Measurements from ENCODE around the gene MRPL37. TPM values are rescaled to one million over a fixed set of nuclear protein-coding genes. Genes with fewer than 3 reads are reported as not detected.

The MRPL37 gene
- total RNA-seq, 2 experiments from 2014 or later = 107 to 126 TPM

DNA sequence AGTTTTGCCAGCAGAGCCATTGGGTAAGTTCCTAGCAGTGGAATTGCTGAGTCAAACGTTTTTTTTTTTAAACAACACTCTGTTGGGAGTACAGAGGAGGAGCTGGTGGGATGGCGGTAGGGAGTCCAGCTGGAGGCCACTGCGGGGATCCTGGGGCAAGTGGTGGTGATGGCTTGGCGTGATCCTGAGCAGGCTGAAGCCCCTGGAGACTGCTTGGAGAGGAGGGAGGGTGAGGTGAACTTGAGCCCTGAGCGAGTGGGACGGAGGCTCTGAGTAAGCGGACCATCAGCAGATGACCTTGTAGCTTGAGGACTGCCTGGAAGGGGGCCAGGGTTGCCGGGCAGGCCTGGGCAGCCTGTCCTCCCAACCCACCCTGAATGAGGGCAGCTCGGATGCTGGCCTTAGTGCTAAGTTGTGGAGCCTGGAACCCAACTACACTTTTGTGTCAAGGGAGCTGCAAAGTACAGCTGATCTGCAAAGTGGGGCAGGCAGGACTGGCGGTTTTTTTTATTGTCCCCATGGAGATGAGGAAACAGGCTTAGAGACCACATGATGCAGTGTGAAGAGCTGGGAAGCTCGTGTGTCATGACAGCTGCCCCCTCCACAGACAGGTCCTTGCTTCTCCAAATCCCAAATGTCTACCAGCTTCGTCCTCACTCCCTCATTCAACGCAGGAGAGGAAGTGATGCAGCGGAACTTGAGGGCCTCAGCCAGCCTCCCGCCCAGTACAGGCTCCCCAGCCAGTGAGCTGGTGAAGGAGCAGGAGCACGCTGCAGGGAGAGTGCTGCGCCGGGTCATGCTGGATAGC is 20.2 kb downstream of the MRPL37 start:
- ChIA-PET POLR2A (no interaction called here), CTCF (ENCODE audit: unreplicated experiment) (no interaction called here)

DNA sequence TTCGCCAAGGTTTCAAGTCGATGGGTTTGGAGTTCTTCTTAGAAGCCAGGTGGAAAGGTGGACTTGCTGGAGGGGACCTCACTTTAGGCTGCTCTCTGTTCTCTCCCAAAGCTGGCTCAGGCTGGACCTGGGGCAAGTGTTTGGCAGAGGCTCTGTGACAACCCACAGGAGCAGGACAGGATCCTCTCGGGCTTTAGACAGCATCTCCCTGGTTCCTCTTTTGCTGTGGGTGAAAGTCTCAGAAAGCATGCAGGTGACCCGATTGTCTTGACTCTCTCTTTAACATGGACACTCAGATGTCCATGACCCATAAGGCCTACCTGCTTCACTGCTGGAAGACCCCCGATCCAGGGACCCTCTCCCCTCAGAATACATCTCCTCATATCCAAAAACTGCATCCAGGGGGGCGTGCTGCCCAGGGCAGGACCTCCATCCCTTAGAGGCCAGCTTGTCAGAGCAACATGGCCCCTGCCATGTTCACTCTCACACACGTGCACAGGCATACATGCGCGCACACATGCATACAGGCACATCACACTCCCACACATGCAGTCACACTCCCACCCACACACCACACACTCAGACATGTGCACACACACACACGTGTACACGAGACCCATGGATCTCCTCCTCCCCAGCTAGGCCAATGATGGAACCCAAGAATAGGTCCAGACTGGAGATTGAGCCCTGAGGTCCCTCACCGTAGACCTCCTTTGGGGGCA is 21.3 kb downstream of the MRPL37 start:
- no peak overlapping the region for H3K27ac ChIP-seq (ENCODE audit: low read depth, low read length, poor library complexity, severe bottlenecking)
- H3K79me2 ChIP-seq (ENCODE audit: insufficient read depth, low read depth, low read length) = no peaks in the 10 kb centered on the region
- H3K9me2 ChIP-seq (ENCODE audit: insufficient read depth, low read length) = no peaks in the 10 kb centered on the region
- no peak overlapping the region for H2AFZ ChIP-seq (ENCODE audit: low read length)
- ChIA-PET CTCF (ENCODE audit: unreplicated experiment) (no interaction called here), POLR2A (interaction anchor here (0.6 kb wide), 1 partner anchor 11 kb away, joined by 3 read pairs; no protein-coding TSS in a partner anchor)
- BruUV-seq (replicated peaks) = no TSS peak
- intact Hi-C loops (cut with micrococcal nuclease; ENCODE audit: unreplicated experiment) = no loop called here
- H3K9me3 ChIP-seq (ENCODE audit: low read length) = no peaks in the 10 kb centered on the region
- H3K4me2 ChIP-seq (ENCODE audit: low read length) = no peak overlapping the region
- peaks cover 48% of the 10 kb centered on the region for H3K36me3 ChIP-seq (ENCODE audit: insufficient read depth, low read length)
- no peak for TF ChIP-seq EZH2phosphoT487 (IDR thresholded peaks at IDR 0.05; ENCODE audit: borderline replicate concordance, low read depth, low read length)
- TF ChIP-seq, protein P1, sequence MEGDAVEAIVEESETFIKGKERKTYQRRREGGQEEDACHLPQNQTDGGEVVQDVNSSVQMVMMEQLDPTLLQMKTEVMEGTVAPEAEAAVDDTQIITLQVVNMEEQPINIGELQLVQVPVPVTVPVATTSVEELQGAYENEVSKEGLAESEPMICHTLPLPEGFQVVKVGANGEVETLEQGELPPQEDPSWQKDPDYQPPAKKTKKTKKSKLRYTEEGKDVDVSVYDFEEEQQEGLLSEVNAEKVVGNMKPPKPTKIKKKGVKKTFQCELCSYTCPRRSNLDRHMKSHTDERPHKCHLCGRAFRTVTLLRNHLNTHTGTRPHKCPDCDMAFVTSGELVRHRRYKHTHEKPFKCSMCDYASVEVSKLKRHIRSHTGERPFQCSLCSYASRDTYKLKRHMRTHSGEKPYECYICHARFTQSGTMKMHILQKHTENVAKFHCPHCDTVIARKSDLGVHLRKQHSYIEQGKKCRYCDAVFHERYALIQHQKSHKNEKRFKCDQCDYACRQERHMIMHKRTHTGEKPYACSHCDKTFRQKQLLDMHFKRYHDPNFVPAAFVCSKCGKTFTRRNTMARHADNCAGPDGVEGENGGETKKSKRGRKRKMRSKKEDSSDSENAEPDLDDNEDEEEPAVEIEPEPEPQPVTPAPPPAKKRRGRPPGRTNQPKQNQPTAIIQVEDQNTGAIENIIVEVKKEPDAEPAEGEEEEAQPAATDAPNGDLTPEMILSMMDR (conservative IDR thresholded peaks at IDR 0.05; ENCODE audit: low read length) = no peak
- DNase-seq (ENCODE audit: low spot score) = no peak
- no peaks in the 10 kb centered on the region for H4K20me1 ChIP-seq (ENCODE audit: insufficient read depth, low read length)
- no peak overlapping the region for H3K4me3 ChIP-seq (ENCODE audit: low read depth, low read length, poor library complexity, severe bottlenecking)
- H3K4me1 ChIP-seq (ENCODE audit: insufficient read depth, low read length, poor library complexity, severe bottlenecking) = no peaks in the 10 kb centered on the region

More for the DNA sequence above, 20.2 kb downstream of the MRPL37 start:
- Histone ChIP-seq H2AFZ (ENCODE audit: low read length) (no peak overlapping the region), H3K4me1 (ENCODE audit: insufficient read depth, low read length, poor library complexity, severe bottlenecking) (no peaks in the 10 kb centered on the region), H3K36me3 (ENCODE audit: insufficient read depth, low read length) (peaks cover 58% of the 10 kb centered on the region), H3K9me3 (ENCODE audit: low read length) (no peaks in the 10 kb centered on the region), H4K20me1 (ENCODE audit: insufficient read depth, low read length) (no peaks in the 10 kb centered on the region), H3K9me2 (ENCODE audit: insufficient read depth, low read length) (no peaks in the 10 kb centered on the region), H3K27ac (ENCODE audit: low read depth, low read length, poor library complexity, severe bottlenecking) (no peak overlapping the region), H3K4me2 (ENCODE audit: low read length) (no peak overlapping the region), H3K4me3 (ENCODE audit: low read depth, low read length, poor library complexity, severe bottlenecking) (no peak overlapping the region), H3K79me2 (ENCODE audit: insufficient read depth, low read depth, low read length) (no peaks in the 10 kb centered on the region)
- BruUV-seq (replicated peaks) = no TSS peak
- intact Hi-C loops (cut with micrococcal nuclease; ENCODE audit: unreplicated experiment) = no loop called here
- TF ChIP-seq, protein P1 (conservative IDR thresholded peaks at IDR 0.05; ENCODE audit: low read length) = no peak
- TF ChIP-seq EZH2phosphoT487 (IDR thresholded peaks at IDR 0.05; ENCODE audit: borderline replicate concordance, low read depth, low read length) = no peak
- no peak for DNase-seq (ENCODE audit: low spot score)

All from OCI-LY7 (cell line).